Measurements from ENCODE around the gene NT5DC4. TPM values are rescaled to one million over a fixed set of nuclear protein-coding genes. Genes with fewer than 3 reads are reported as not detected.
"Not testable (repeated sequence)": the region's sequence is repeated elsewhere in the genome, so short reads cannot be mapped to it uniquely, and the experiment has no call there.

NT5DC4 gene
- total RNA-seq, 2 experiments from 2014 or later, result not detected

DNA sequence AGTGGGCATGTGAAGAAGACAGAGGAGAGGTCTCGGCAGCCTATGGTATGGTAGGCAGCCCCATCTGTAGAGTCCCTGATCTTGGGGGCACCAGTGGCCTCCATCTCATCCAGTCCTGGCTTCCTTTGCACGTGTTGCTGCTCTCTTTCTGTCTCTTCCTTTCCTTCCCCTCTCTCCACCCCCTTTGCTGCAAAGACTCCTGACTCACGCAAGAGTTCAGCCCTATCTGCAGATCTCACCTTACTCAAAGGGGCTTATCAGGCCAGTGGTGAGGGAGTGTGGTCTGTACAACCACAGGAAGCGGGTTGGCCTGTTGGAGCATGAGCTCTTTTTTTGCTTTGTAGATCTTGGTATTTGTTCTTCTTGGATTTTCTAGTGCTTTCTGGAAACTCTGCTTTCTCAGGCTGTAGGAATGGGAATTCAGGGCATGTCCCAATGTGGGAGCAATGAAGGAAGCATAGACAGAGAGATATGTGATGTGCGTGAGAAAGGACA lies 14.6 kb upstream of the NT5DC4 start:
- H3K27ac Mint-ChIP-seq, result peak overlapping the region; percentile 84

DNA sequence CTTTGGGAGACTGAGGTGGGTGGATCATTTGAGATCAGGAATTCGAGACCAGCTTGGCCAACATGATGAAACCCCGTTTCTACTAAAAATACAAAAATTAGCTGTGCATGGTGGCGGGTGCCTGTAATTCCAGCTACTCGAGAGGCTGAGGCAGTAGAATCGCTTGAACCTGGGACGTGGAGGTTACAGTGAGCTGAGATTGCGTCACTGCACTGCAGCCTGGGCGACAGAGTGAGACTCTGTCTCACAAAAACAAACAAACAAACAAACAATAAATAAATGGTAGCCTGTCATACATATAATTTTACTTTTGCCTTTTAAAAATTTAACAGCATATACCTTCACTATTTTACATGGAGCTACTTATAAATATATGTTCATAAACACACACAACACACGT lies 13.9 kb upstream of the NT5DC4 start:
- H3K9me3 Mint-ChIP-seq (ENCODE audit: low read depth); H3K27me3 Mint-ChIP-seq; H3K4me3 Mint-ChIP-seq; H3K36me3 Mint-ChIP-seq; ATAC-seq: not testable (repeated sequence)
- Mint-ChIP-seq H3K4me1 (peaks cover 65% of the 10 kb centered on the region), H3K27ac (peak overlapping the region; percentile 5)
- DNase-seq, result peak; percentile 19
- CTCF ChIA-PET, result interaction anchor here (1.1 to 6.3 kb wide), 13 partner anchors 8 to 102 kb away, joined by 3 to 66 read pairs (median 6); partner anchors contain the start of gene SLC20A1

More for the DNA sequence above, 14.6 kb upstream of the NT5DC4 start:
- ATAC-seq (peak; percentile 97), DNase-seq (peak; percentile 96)
- Mint-ChIP-seq H3K4me3 (peak overlapping the region; percentile 33), H3K9me3 (ENCODE audit: low read depth) (no peaks in the 10 kb centered on the region), H3K4me1 (peaks cover 66% of the 10 kb centered on the region), H3K36me3 (peaks cover 2% of the 10 kb centered on the region), H3K27me3 (peaks cover 3% of the 10 kb centered on the region)
- CTCF ChIA-PET, result interaction anchor here (0.8 to 6.3 kb wide), 12 partner anchors 13 to 106 kb away, joined by 3 to 66 read pairs (median 6); partner anchors contain the start of gene SLC20A1

DNA sequence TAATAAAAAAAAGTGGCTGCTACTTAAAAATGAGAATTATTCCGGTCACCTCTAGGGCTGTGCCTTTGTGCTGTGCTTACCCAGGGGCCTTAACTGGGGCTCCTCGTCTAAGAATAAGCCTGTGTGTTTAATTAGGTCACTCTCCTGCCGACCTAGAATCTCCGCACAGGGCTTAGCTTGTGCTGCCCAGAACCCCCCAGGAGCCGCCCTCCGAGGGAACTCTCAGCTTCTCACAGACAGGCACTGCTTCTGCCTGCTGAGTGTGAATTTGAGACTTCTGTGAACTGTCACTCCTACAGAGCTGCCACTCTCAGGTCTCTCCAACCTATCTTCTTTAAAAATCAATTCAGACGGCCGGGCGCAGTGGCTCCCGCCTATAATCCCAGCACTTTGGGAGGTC lies 11.9 kb upstream of the NT5DC4 start:
- Mint-ChIP-seq H3K27ac (no peak overlapping the region), H3K4me1 (peaks cover 71% of the 10 kb centered on the region), H3K27me3 (peaks cover 6% of the 10 kb centered on the region)

DNA sequence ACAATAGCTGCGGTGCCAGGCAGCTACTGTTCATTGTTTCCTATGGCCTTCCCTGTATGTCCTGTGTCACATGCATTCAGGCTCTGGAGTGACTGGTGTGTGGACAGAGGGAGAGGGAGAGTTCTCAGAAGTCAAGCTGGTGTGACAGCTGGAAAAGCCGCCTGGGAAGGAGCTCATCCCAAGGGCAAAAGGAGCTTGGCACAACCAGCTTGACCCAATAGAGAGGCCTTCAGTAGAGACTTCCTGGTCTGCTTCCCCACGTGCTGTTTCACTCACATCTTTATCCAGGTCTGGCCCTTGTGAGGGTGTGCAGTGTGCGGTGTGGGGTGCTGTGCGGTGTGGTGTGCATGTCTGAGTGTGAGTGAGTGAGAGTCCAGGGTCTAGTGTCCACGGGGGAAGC lies 11.1 kb upstream of the NT5DC4 start:
- DNase-seq (peak; percentile 37), ATAC-seq (no peak)
- Mint-ChIP-seq H3K36me3 (peaks cover under 1% of the 10 kb centered on the region), H3K4me1 (peaks cover 69% of the 10 kb centered on the region), H3K27me3 (peaks cover 4% of the 10 kb centered on the region), H3K4me3 (no peak overlapping the region), H3K9me3 (ENCODE audit: low read depth) (no peaks in the 10 kb centered on the region), H3K27ac (no peak overlapping the region)
- CTCF ChIA-PET, result interaction anchor here (1.2 to 6.3 kb wide), 6 partner anchors 11 to 110 kb away, joined by 3 to 66 read pairs (median 12); no protein-coding TSS in a partner anchor

More for the DNA sequence above, 11.9 kb upstream of the NT5DC4 start:
- DNase-seq (peak; percentile 37), ATAC-seq (no peak)
- CTCF ChIA-PET, result interaction anchor here (1.7 to 6.3 kb wide), 5 partner anchors 10 to 109 kb away, joined by 5 to 66 read pairs (median 13); no protein-coding TSS in a partner anchor
- Mint-ChIP-seq H3K36me3 (peaks cover 2% of the 10 kb centered on the region), H3K9me3 (ENCODE audit: low read depth) (no peaks in the 10 kb centered on the region), H3K4me3 (no peak overlapping the region)

DNA sequence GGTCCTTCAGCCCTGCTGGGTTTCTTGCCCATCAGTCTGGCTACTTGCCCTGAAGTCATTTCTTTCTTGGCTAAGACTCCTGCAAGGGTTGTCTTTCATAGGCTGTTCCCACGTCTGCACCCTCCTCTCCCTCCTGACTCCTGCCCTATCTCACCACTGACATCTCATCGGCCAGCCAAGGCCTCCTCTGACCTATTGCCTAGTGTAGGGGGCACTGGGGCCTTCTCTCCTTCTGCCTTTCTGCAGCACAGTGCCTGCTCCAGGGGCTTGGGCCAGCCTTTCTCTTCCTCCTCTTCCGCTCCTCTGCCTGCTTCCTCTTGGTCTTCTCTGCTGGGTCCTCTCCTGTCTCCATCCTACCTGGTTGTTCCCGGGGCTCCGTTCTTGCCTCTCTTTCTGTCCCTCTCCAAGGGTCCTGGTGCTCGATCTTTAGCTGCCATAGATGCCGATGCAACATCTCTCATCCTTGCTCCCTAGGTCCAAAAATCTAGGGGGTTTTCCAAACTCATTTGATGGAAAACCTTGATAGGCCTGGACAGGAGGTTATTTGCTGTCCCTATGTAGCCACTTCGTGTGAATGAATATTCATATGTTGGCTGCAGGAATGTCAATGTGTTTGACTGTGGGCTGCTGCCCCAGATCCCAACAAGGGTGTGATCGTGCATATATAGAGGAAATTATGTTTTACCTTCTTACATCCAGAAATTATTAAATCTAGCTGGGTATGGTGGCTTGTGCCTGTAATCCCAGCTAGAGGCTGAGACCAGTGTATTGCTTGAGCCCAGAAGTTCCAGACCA lies 9.7 kb upstream of the NT5DC4 start:
- Mint-ChIP-seq H3K4me1 (peaks cover 56% of the 10 kb centered on the region), H3K27me3 (peaks cover 3% of the 10 kb centered on the region), H3K4me3 (no peak overlapping the region), H3K36me3 (no peaks in the 10 kb centered on the region), H3K9me3 (ENCODE audit: low read depth) (no peaks in the 10 kb centered on the region), H3K27ac (no peak overlapping the region)
- CTCF ChIA-PET, result interaction anchor here (1.0 to 1.4 kb wide), 2 partner anchors 14 to 111 kb away, joined by 3 to 6 read pairs; no protein-coding TSS in a partner anchor
- peak; percentile 22 for DNase-seq
- ATAC-seq, result no peak

DNA sequence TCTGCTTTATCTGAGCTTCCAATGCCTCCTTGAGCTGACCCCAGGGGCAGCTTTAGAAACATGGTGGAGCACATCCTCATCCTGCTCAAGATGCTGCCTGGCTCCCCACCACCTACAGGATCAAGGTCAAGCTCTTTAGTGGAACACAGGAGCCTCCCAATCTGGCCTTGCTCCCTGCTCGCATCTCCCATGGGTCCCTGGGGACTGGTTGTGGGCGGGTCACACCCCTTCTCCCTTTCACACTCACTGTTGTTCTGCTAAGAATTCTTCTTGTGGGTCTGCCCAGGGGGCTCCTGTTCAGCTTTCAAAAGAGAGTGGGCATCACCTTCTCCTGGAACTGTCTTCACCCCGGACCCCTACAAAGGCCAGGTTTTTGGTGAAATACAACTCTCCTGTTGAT lies 8.4 kb upstream of the NT5DC4 start:
- CTCF ChIA-PET, result interaction anchor here (0.8 to 1.4 kb wide), 3 partner anchors 86 to 112 kb away, joined by 3 to 6 read pairs (median 3); no protein-coding TSS in a partner anchor
- H3K36me3 Mint-ChIP-seq, result no peaks in the 10 kb centered on the region

DNA sequence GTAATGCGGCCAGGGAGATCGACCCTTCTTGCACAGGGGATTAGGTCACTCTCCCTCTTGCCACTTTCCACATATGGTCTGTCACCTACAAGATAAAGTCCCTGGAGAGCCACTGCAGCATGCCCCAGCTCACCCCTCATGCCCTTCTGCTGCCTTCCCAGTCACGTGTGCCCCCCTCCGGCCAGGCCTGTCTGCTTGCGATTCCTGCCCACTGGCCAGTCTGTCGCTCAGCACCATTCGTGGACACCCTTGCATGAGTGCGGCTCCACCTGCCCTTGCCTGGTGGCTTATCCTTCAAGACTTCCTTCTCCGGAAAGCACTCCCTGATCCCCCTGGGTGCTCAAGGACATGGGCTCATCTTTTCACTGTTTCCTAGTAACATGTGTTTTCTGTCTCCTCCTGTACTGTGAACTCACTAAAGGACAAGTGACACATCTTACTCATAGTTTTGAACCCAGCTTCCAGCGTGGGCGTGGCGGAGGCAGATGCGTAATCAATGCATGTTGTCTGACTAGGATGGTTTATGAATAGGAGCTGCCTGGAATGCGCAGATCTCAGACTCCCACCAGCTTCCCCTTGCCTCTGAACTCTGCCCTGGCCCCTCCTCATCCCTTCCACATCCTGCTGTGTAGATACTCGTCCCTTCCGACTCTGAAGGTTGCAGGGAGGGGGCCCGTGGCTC lies 7.8 kb upstream of the NT5DC4 start:
- no peak overlapping the region for H3K27ac Mint-ChIP-seq
- no peak overlapping the region for H3K4me3 Mint-ChIP-seq
- no peaks in the 10 kb centered on the region for H3K36me3 Mint-ChIP-seq
- DNase-seq, result peak; percentile 40
- CTCF ChIA-PET, result interaction anchor here (0.8 to 1.4 kb wide), 5 partner anchors 13 to 113 kb away, joined by 3 to 6 read pairs (median 3); no protein-coding TSS in a partner anchor
- ATAC-seq, result no peak
- H3K4me1 Mint-ChIP-seq, result peaks cover 37% of the 10 kb centered on the region
- H3K9me3 Mint-ChIP-seq (ENCODE audit: low read depth), result no peaks in the 10 kb centered on the region
- peaks cover 3% of the 10 kb centered on the region for H3K27me3 Mint-ChIP-seq

More for the DNA sequence above, 8.4 kb upstream of the NT5DC4 start:
- Mint-ChIP-seq H3K9me3 (ENCODE audit: low read depth) (no peaks in the 10 kb centered on the region), H3K27ac (no peak overlapping the region), H3K4me1 (peaks cover 42% of the 10 kb centered on the region), H3K27me3 (peaks cover 3% of the 10 kb centered on the region), H3K4me3 (no peak overlapping the region)
- ATAC-seq, result no peak
- DNase-seq, result no peak

DNA sequence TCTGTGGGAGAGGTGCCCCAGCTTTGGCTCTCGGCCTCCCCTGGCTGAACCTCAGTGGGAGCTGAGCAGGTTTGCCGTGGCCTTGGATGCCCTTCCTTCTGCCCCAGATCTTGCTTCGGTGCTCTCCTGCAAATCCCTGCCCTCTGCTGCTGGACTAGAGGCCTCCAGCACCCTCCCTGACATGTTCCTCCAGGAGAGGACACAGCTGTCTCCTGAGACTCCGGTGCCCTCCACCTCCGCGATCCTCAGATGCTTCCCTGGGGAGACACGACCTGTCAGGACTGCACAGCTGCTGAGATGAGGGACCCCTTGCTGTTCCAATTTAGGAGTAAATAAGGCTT lies 7.3 kb upstream of the NT5DC4 start:
- H3K27me3 Mint-ChIP-seq, result peaks cover 4% of the 10 kb centered on the region
- no peak overlapping the region for H3K27ac Mint-ChIP-seq
- DNase-seq (no peak), ATAC-seq (no peak)
- no peaks in the 10 kb centered on the region for H3K36me3 Mint-ChIP-seq
- no peak overlapping the region for H3K4me3 Mint-ChIP-seq
- H3K4me1 Mint-ChIP-seq, result peaks cover 32% of the 10 kb centered on the region
- H3K9me3 Mint-ChIP-seq (ENCODE audit: low read depth), result no peaks in the 10 kb centered on the region
- CTCF ChIA-PET, result interaction anchor here (0.8 to 1.1 kb wide), 3 partner anchors 13 to 113 kb away, joined by 3 read pairs; no protein-coding TSS in a partner anchor

DNA sequence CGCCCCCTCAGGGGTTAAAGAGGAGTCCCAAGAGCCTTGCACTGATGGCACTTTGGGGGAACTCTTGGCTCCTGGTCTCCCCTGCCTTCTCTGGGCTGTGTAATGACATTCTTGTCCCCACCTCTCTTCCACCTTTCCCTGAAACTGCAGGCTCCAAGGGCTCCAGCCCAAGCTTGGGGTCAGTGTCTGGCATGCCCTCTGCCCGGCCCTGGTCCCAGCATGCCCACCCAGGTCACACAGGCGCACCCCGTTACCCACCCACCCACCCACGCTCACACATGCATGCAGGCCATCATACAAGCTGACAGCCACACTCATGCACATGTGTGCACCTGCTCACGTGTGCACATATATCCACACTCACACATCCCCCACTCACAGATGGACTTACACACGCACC lies 6.9 kb upstream of the NT5DC4 start:
- H3K27me3 Mint-ChIP-seq, result peaks cover 7% of the 10 kb centered on the region
- DNase-seq (no peak), ATAC-seq (no peak)
- peaks cover 29% of the 10 kb centered on the region for H3K4me1 Mint-ChIP-seq
- H3K9me3 Mint-ChIP-seq (ENCODE audit: low read depth), result no peaks in the 10 kb centered on the region
- no peaks in the 10 kb centered on the region for H3K36me3 Mint-ChIP-seq
- CTCF ChIA-PET, result interaction anchor here (0.8 to 1.1 kb wide), 2 partner anchors 90 to 113 kb away, joined by 3 read pairs; no protein-coding TSS in a partner anchor
- no peak overlapping the region for H3K4me3 Mint-ChIP-seq
- H3K27ac Mint-ChIP-seq, result no peak overlapping the region

DNA sequence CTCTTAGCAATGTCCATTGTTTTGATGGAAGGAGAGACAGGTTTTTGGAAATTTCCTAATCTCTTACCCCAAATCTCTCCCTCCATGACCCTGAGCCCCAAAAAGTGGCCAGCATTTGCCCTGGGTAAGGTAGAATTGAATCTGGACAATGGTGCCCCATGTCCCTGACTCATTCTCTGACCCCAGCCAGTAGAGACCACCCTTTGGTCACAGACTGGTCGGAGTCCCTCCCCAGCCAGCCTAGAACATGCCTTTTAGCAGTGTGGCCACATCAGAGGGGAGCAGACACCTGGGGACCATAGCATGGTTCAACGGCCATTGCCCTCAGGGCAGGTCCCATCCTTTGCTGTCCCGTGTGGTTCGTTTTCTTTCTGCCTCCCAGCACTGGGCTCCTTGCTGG lies 6.5 kb upstream of the NT5DC4 start:
- DNase-seq, result peak; percentile 5
- H3K9me3 Mint-ChIP-seq (ENCODE audit: low read depth), result no peaks in the 10 kb centered on the region
- no peak overlapping the region for H3K4me3 Mint-ChIP-seq
- no peak overlapping the region for H3K27ac Mint-ChIP-seq
- no peak for ATAC-seq
- CTCF ChIA-PET, result no interaction called here
- no peaks in the 10 kb centered on the region for H3K36me3 Mint-ChIP-seq
- peaks cover 8% of the 10 kb centered on the region for H3K27me3 Mint-ChIP-seq
- peaks cover 25% of the 10 kb centered on the region for H3K4me1 Mint-ChIP-seq

DNA sequence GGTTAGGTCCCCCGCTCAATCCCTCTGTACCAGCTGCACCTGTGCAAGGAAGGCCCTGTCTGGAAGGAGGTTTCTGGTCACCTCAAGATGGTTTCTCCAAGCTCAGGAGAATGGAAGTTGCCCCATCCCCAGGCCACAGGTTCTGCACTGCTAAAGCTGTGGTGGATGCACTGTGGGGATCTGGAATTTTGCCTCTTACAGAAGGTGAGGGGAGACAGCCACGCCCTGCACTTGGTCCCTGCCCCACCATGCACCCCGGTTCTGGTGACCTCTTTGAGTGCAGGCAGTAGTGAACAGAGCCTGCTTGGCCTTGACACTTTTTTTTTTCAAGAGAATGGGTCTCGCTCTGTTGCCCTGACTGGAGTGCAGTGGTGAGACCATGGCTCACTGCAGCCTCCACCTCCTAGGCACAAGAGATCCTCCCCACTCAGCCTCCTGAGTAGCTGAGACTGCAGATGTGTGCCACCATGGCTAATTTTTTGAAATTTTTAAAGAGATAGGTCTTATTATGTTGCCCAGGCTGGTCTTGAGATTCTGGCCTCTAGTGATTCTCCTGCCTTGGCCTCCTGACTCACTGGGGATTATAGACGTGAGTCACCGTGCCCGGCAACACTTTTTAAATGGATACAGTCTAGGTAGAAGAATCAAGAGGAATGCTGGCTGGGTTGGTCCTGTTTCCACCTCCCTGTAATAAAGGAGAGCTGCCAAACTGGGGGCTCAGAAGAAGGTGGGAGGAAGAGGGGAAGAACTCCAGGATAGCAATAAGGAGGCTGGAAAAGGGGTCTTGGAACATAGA lies 5.8 kb upstream of the NT5DC4 start:
- Mint-ChIP-seq H3K4me1 (peaks cover 19% of the 10 kb centered on the region), H3K36me3 (no peaks in the 10 kb centered on the region), H3K9me3 (ENCODE audit: low read depth) (no peaks in the 10 kb centered on the region), H3K4me3 (no peak overlapping the region), H3K27me3 (peaks cover 8% of the 10 kb centered on the region), H3K27ac (no peak overlapping the region)
- DNase-seq, result no peak
- CTCF ChIA-PET, result no interaction called here
- ATAC-seq, result no peak

DNA sequence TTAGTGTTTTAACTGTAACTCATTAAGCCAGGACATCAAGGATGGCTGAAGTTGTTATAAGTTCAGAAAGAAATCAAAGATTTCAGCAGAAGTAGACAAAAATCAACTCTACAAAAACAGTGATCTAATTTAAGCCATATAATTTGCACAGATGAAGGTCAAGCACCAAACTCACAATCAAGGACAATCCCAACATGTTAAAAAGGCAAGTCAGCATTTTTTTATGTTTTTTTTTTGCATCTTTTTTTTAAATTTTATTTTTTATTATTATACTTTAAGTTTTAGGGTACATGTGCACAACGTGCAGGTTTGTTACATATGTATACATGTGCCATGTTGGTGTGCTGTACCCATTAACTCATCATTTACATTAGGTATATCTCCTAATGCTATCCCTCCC lies 4.7 kb upstream of the NT5DC4 start:
- H3K27ac Mint-ChIP-seq; ATAC-seq; DNase-seq; CTCF ChIA-PET; H3K36me3 Mint-ChIP-seq; H3K4me3 Mint-ChIP-seq; H3K9me3 Mint-ChIP-seq (ENCODE audit: low read depth): not testable (repeated sequence)
- peaks cover 12% of the 10 kb centered on the region for H3K27me3 Mint-ChIP-seq
- peaks cover 12% of the 10 kb centered on the region for H3K4me1 Mint-ChIP-seq

Measured in activated CD8-positive, alpha-beta memory T cell treated with anti-CD3 and anti-CD28 coated beads, Interleukin-2, amount 10 ng/mL, durations not matched to agents 7 days and 5 days (primary cell).